Thyroid gland (tissue), 4 donors: ENCODE data around the gene CYTH1.

Source experiments
- CTCF ChIP-seq, 6 experiments: fragments of 200-600 bp in 3 of 6; fragments of 450-650 bp in 3 of 6; sonication (generic) in 3 of 6; IDR thresholded peaks; one replicate each; pipeline ENCODE4 v1.5.1; 2016 to 2019; ENCODE audit warnings: antibody characterized with exemption in 6 of 6, mild to moderate bottlenecking in 2 of 6, inconsistent platforms in 1 of 6, moderate library complexity in 1 of 6
- POLR2A ChIP-seq, 2 donors: fragments of 450-650 bp; IDR thresholded peaks; one replicate each; pipeline ENCODE4 v1.6.1; 2017; ENCODE audit warnings: antibody characterized with exemption in 2 of 2, mild to moderate bottlenecking in 2 of 2, moderate library complexity in 1 of 2

- TF ChIP-seq CTCF (IDR thresholded peaks at IDR 0.05), result no peak
- no peak for TF ChIP-seq POLR2A (IDR thresholded peaks at IDR 0.05)
Measured at GRCh38 chr17:78680436-78680835, 101.6 kb downstream of the CYTH1 start.
